Common myeloid progenitor, CD34-positive (primary cell): ENCODE data around the gene KCNMB2.

ENCODE experiments used
- CTCF ChIA-PET: fragments of 350-600 bp; sonication (Branson Sonifier 250); formaldehyde crosslinking; loops from one replicate; lab custom pipeline; 2021; ENCODE audit warnings: antibody characterized with exemption; lab: Charles Lee
- POLR2A ChIA-PET: fragments of 350-600 bp; sonication (Branson Sonifier 250); formaldehyde crosslinking; loops from one replicate; lab custom pipeline; 2021; ENCODE audit warnings: antibody characterized with exemption; lab: Charles Lee
- DNase-seq, 3 donors: peaks; one replicate each; pipeline versions ENCODE4 v3.0.0 to v3.0.0-alpha.2; 2013
- H3K27ac ChIP-seq, 2 experiments: 1 replicate in 1 of 2; 2 replicates in 1 of 2; pipeline ENCODE4 v1.7.0; 2013; ENCODE audit warnings: inconsistent platforms in 2 of 2, low read length in 2 of 2, mild to moderate bottlenecking in 2 of 2, low read depth in 1 of 2, moderate library complexity in 1 of 2; ENCODE audit not compliant: severe bottlenecking in 2 of 2, insufficient read depth in 1 of 2, poor library complexity in 1 of 2
- H3K27me3 ChIP-seq, 5 experiments: replicated peaks in 2 of 5; 1 replicate in 3 of 5; 2 replicates in 2 of 5; pipeline versions ENCODE4 v1.6.1 to v1.7.0; 2013; ENCODE audit warnings: low read length in 4 of 5, mild to moderate bottlenecking in 2 of 5, moderate library complexity in 2 of 5, inconsistent platforms in 1 of 5; ENCODE audit not compliant: insufficient read depth in 5 of 5, control insufficient read depth in 4 of 5
- H3K36me3 ChIP-seq, 4 experiments: 1 replicate in 2 of 4; 2 replicates in 2 of 4; pipeline versions ENCODE4 v1.6.1 to v1.7.0; 2013; ENCODE audit warnings: low read length in 3 of 4, control low read depth in 1 of 4, mild to moderate bottlenecking in 1 of 4; ENCODE audit not compliant: control insufficient read depth in 4 of 4, insufficient read depth in 4 of 4
- H3K4me1 ChIP-seq, 4 experiments: 1 replicate in 3 of 4; 2 replicates in 1 of 4; pipeline versions ENCODE4 v1.6.1 to v1.7.1; 2013; ENCODE audit warnings: low read length in 3 of 4, mild to moderate bottlenecking in 3 of 4, control low read depth in 1 of 4, inconsistent platforms in 1 of 4, moderate library complexity in 1 of 4; ENCODE audit not compliant: control insufficient read depth in 4 of 4, insufficient read depth in 4 of 4; ENCODE audit errors: control extremely low read depth in 1 of 4
- H3K4me3 ChIP-seq, 7 experiments: 1 replicate in 4 of 7; 2 replicates in 3 of 7; pipeline versions ENCODE4 v1.5.1 to v1.7.0; 2013; ENCODE audit warnings: mild to moderate bottlenecking in 7 of 7, low read length in 6 of 7, moderate library complexity in 6 of 7, inconsistent platforms in 2 of 7, low read depth in 2 of 7, control low read depth in 1 of 7; ENCODE audit not compliant: insufficient read depth in 4 of 7, control insufficient read depth in 1 of 7; ENCODE audit errors: extremely low read depth in 1 of 7
- H3K9me3 ChIP-seq, 5 experiments: 1 replicate in 4 of 5; 2 replicates in 1 of 5; pipeline versions ENCODE4 v1.6.1 to v1.7.1; 2013; ENCODE audit warnings: low read length in 4 of 5, mild to moderate bottlenecking in 2 of 5, inconsistent platforms in 1 of 5, low read depth in 1 of 5, moderate library complexity in 1 of 5; ENCODE audit not compliant: control insufficient read depth in 4 of 5, insufficient read depth in 2 of 5; ENCODE audit errors: control extremely low read depth in 1 of 5
- WGBS: methylation state at CpG from one replicate; pipeline ENCODE4 v1.1.5; 2013; ENCODE audit not compliant: insufficient coverage; 5-methylcytosine and 5-hydroxymethylcytosine counted together

KCNMB2 gene

GRCh38 chr3:178805741-178806140 is 269.5 kb downstream of the KCNMB2 start:
- H3K4me3 ChIP-seq = no peak overlapping the region
- DNase-seq = no peak
- H3K36me3 ChIP-seq = no peaks in the 10 kb centered on the region
- H3K4me1 ChIP-seq = no peaks in the 10 kb centered on the region
- ChIA-PET POLR2A (no interaction called here), CTCF (no interaction called here)
- 100% methylated on average over 4 of the region's 7 CpGs for WGBS
- H3K9me3 ChIP-seq = no peaks in the 10 kb centered on the region
- H3K27ac ChIP-seq = no peak overlapping the region
- H3K27me3 ChIP-seq = no peaks in the 10 kb centered on the region

GRCh38 chr3:178806651-178807050 is 270.4 kb downstream of the KCNMB2 start:
- H3K27me3 ChIP-seq = no peaks in the 10 kb centered on the region
- H3K4me3 ChIP-seq = no peak overlapping the region
- H3K27ac ChIP-seq = no peak overlapping the region
- no CpG with 5 or more reads among the region's 1 CpG for WGBS
- no peaks in the 10 kb centered on the region for H3K4me1 ChIP-seq
- no peaks in the 10 kb centered on the region for H3K9me3 ChIP-seq
- no peaks in the 10 kb centered on the region for H3K36me3 ChIP-seq
- ChIA-PET CTCF (no interaction called here), POLR2A (no interaction called here)
- DNase-seq = no peak

GRCh38 chr3:178807694-178808093 is 271.5 kb downstream of the KCNMB2 start:
- ChIA-PET CTCF (interaction anchor here (1.1 kb wide), 1 partner anchor 16 kb away, joined by 3 read pairs; no protein-coding TSS in a partner anchor), POLR2A (no interaction called here)
- Histone ChIP-seq H3K9me3 (no peaks in the 10 kb centered on the region), H3K27me3 (no peaks in the 10 kb centered on the region), H3K4me3 (no peak overlapping the region), H3K4me1 (no peaks in the 10 kb centered on the region), H3K36me3 (no peaks in the 10 kb centered on the region), H3K27ac (no peak overlapping the region)
- no peak for DNase-seq
- no CpG with 5 or more reads among the region's 1 CpG for WGBS

GRCh38 chr3:178808748-178809147 is 272.5 kb downstream of the KCNMB2 start:
- Histone ChIP-seq H3K4me1 (no peaks in the 10 kb centered on the region), H3K9me3 (no peaks in the 10 kb centered on the region), H3K4me3 (no peak overlapping the region), H3K27me3 (no peaks in the 10 kb centered on the region), H3K27ac (no peak overlapping the region), H3K36me3 (no peaks in the 10 kb centered on the region)
- POLR2A ChIA-PET = no interaction called here
- CTCF ChIA-PET = no interaction called here
- no CpG with 5 or more reads among the region's 1 CpG for WGBS
- DNase-seq = no peak

- no peaks in the 10 kb centered on the region for H3K27me3 ChIP-seq
- 79% methylated on average over 2 of the region's 2 CpGs for WGBS
- no peaks in the 10 kb centered on the region for H3K36me3 ChIP-seq
- H3K27ac ChIP-seq = no peak overlapping the region
- H3K9me3 ChIP-seq = no peaks in the 10 kb centered on the region
- no peak overlapping the region for H3K4me3 ChIP-seq
- no peak for DNase-seq
- POLR2A ChIA-PET = no interaction called here
- CTCF ChIA-PET = no interaction called here
- no peaks in the 10 kb centered on the region for H3K4me1 ChIP-seq
Observed at GRCh38 chr3:178810181-178810580, 273.9 kb downstream of the KCNMB2 start.

- Histone ChIP-seq H3K4me1 (no peaks in the 10 kb centered on the region), H3K36me3 (no peaks in the 10 kb centered on the region), H3K4me3 (no peak overlapping the region), H3K27ac (no peak overlapping the region), H3K9me3 (no peaks in the 10 kb centered on the region), H3K27me3 (no peaks in the 10 kb centered on the region)
- CTCF ChIA-PET = interaction anchor here (1.2 kb wide), 1 partner anchor 15 kb away, joined by 3 read pairs; no protein-coding TSS in a partner anchor
- DNase-seq = no peak
- WGBS = 100% methylated on average over 1 of the region's 2 CpGs
- POLR2A ChIA-PET = no interaction called here
Observed at GRCh38 chr3:178822722-178823121, 286.5 kb downstream of the KCNMB2 start.

- H3K4me3 ChIP-seq = no peak overlapping the region
- H3K27me3 ChIP-seq = no peaks in the 10 kb centered on the region
- no peak for DNase-seq
- no peaks in the 10 kb centered on the region for H3K36me3 ChIP-seq
- no peaks in the 10 kb centered on the region for H3K9me3 ChIP-seq
- no peak overlapping the region for H3K27ac ChIP-seq
- POLR2A ChIA-PET = no interaction called here
- H3K4me1 ChIP-seq = no peaks in the 10 kb centered on the region
- CTCF ChIA-PET = interaction anchor here (1.2 kb wide), 1 partner anchor 15 kb away, joined by 3 read pairs; no protein-coding TSS in a partner anchor
- WGBS = 100% methylated on average over 1 of the region's 1 CpG
Observed at GRCh38 chr3:178823150-178823549, 286.9 kb downstream of the KCNMB2 start.
